SK-N-SH treated with all-trans-retinoic acid at 6 μM for 48 hours (cell line): Measurements from ENCODE around the gene MRPS35.

Experiments used
- ARNTL ChIP-seq: fragments of 450-650 bp; formaldehyde crosslinking; IDR thresholded peaks from 2 replicates; pipeline ENCODE4 v1.5.0; 2020; ENCODE audit warnings: low read depth, mild to moderate bottlenecking, moderate library complexity, borderline replicate concordance
- CREB5 ChIP-seq: fragments of 250-450 bp; sonication (Bioruptor Pico); IDR thresholded peaks from 2 replicates; pipeline ENCODE4 v1.5.1; 2020; ENCODE audit warnings: low read depth, mild to moderate bottlenecking, moderate library complexity
- CSRNP3 ChIP-seq: fragments of 250-450 bp; sonication (Bioruptor Pico); IDR thresholded peaks from 2 replicates; pipeline ENCODE4 v1.5.1; 2021; ENCODE audit warnings: mild to moderate bottlenecking, moderate library complexity
- ISL1 ChIP-seq: fragments of 250-450 bp; sonication (Bioruptor Pico); IDR thresholded peaks from 2 replicates; pipeline ENCODE4 v2.1.2; 2022; ENCODE audit warnings: mild to moderate bottlenecking, moderate library complexity
- PATZ1 ChIP-seq: fragments of 250-450 bp; sonication (Bioruptor Pico); IDR thresholded peaks from 2 replicates; pipeline ENCODE4 v1.8.0; 2020; ENCODE audit warnings: mild to moderate bottlenecking, moderate library complexity, borderline replicate concordance
- ZFP3 ChIP-seq: fragments of 250-450 bp; sonication (Bioruptor Pico); IDR thresholded peaks from 2 replicates; pipeline ENCODE4 v1.5.0; 2020; ENCODE audit warnings: mild to moderate bottlenecking, moderate library complexity
- ZFP30 ChIP-seq: fragments of 450-650 bp; formaldehyde crosslinking; IDR thresholded peaks from 2 replicates; pipeline ENCODE4 v1.5.0; 2022; ENCODE audit warnings: mild to moderate bottlenecking, moderate library complexity
- ZNF565 ChIP-seq: fragments of 450-650 bp; formaldehyde crosslinking; conservative IDR thresholded peaks from 2 replicates; pipeline ENCODE4 v1.5.0; 2020; ENCODE audit warnings: low read depth, mild to moderate bottlenecking, moderate library complexity

GRCh38 chr12:27796128-27796527, 85.5 kb downstream of the MRPS35 start:
- TF ChIP-seq ZFP30 (CRISPR knock-in tag) = no peak
- TF ChIP-seq ZFP3 (CRISPR knock-in tag) = no peak
- TF ChIP-seq ZNF565 = no peak
- TF ChIP-seq PATZ1 (CRISPR knock-in tag) = no peak
- no peak for TF ChIP-seq ISL1 (CRISPR knock-in tag)
- TF ChIP-seq CREB5 (CRISPR knock-in tag) = no peak
- no peak for TF ChIP-seq CSRNP3 (CRISPR knock-in tag)
- no peak for TF ChIP-seq ARNTL (CRISPR knock-in tag)
